ENCODE measurements around the gene DPYD.

GRCh38 chr1:97385536-97386277 lies 535.1 kb downstream of the DPYD start:
- TF ChIP-seq CTCF (IDR thresholded peaks at IDR 0.05): no peak
- no peak for TF ChIP-seq POLR2A (IDR thresholded peaks at IDR 0.05)

Measured in uterus (tissue), 2 donors.